IMR-90 (cell line): ENCODE results near the gene NMT1. TPM values are rescaled to one million over a fixed set of nuclear protein-coding genes. Genes with fewer than 3 reads are reported as not detected.

ENCODE experiments used
- ATAC-seq: fragments of 200-7000 bp; cut with Tn5 transposase; 2 replicates; pipeline ENCODE4 v1.9.1; 2020; ENCODE audit warnings: low read depth, mild to moderate bottlenecking, moderate library complexity
- BruUV-seq: library from RNA; stranded (reverse); fragments of 400-500 nt; replicated peaks from 2 replicates; lab custom pipeline; 2021; lab: Mats Ljungman, UMichigan
- CTCF ChIA-PET: fragments of 300-600 bp; formaldehyde crosslinking; extraction: SDS; loops from one replicate; lab custom pipeline; 2021; ENCODE audit warnings: antibody characterized with exemption; lab: Yijun Ruan, JAX
- POLR2A ChIA-PET: fragments of 300-600 bp; sonication (Branson Sonifier 250); formaldehyde crosslinking; loops from one replicate; lab custom pipeline; 2022; ENCODE audit warnings: antibody characterized with exemption; ENCODE audit not compliant: unreplicated experiment; lab: Charles Lee
- DNase-seq: peaks from one replicate; pipeline ENCODE4 v3.0.0; 2013
- H2AFZ ChIP-seq: replicated peaks from 2 replicates; pipeline ENCODE3; 2013; ENCODE audit warnings: low read length, mild to moderate bottlenecking; ENCODE audit not compliant: poor library complexity
- H2AK5ac ChIP-seq: 2 replicates; pipeline ENCODE4 v1.6.1; 2013; ENCODE audit warnings: low read depth, low read length, inconsistent platforms
- H2AK9ac ChIP-seq: replicated peaks from 2 replicates; pipeline ENCODE3; 2013; ENCODE audit warnings: mild to moderate bottlenecking, low read depth, low read length, moderate library complexity; ENCODE audit not compliant: poor library complexity
- H2BK120ac ChIP-seq: 2 replicates; pipeline ENCODE4 v1.6.1; 2013; ENCODE audit warnings: low read depth, low read length, inconsistent platforms
- H2BK15ac ChIP-seq: 3 replicates; pipeline ENCODE4 v1.6.1; 2013; ENCODE audit warnings: low read depth, low read length, inconsistent platforms
- H2BK20ac ChIP-seq: 2 replicates; pipeline ENCODE4 v1.6.1; 2013; ENCODE audit warnings: low read depth, mild to moderate bottlenecking, inconsistent platforms, low read length, moderate library complexity
- H2BK5ac ChIP-seq: 2 replicates; pipeline ENCODE4 v1.6.1; 2013; ENCODE audit warnings: mild to moderate bottlenecking, low read depth, low read length, inconsistent platforms; ENCODE audit not compliant: poor library complexity, severe bottlenecking
- H3K14ac ChIP-seq: replicated peaks from 2 replicates; pipeline ENCODE4 v1.6.1; 2013; ENCODE audit warnings: low read depth, low read length, inconsistent platforms
- H3K18ac ChIP-seq: 2 replicates; pipeline ENCODE4 v1.6.1; 2013; ENCODE audit warnings: low read depth, low read length, control low read depth
- H3K23ac ChIP-seq: 2 replicates; pipeline ENCODE4 v1.6.1; 2013; ENCODE audit warnings: low read depth, low read length, inconsistent platforms
- H3K27ac ChIP-seq: 2 replicates; pipeline ENCODE4 v1.5.1; 2013; ENCODE audit warnings: mild to moderate bottlenecking, control low read depth, low read length; ENCODE audit not compliant: insufficient read depth
- H3K27me3 ChIP-seq: 2 replicates; pipeline ENCODE4 v1.6.1; 2013; ENCODE audit warnings: low read length; ENCODE audit not compliant: control insufficient read depth, insufficient read depth
- H3K36me3 ChIP-seq: 2 replicates; pipeline ENCODE4 v1.6.1; 2013; ENCODE audit warnings: low read length, mixed read lengths; ENCODE audit not compliant: control insufficient read depth, insufficient read depth
- H3K4ac ChIP-seq: 2 replicates; pipeline ENCODE4 v1.6.1; 2013; ENCODE audit warnings: low read depth, low read length, inconsistent platforms
- H3K4me1 ChIP-seq: 2 replicates; pipeline ENCODE4 v1.6.1; 2013; ENCODE audit warnings: low read length, mixed read lengths; ENCODE audit not compliant: control insufficient read depth, insufficient read depth
- H3K4me2 ChIP-seq: 2 replicates; pipeline ENCODE4 v1.6.1; 2013; ENCODE audit warnings: low read depth, mild to moderate bottlenecking, control low read depth, low read length, moderate library complexity
- H3K4me3 ChIP-seq: 2 replicates; pipeline ENCODE4 v1.5.1; 2013; ENCODE audit warnings: low read depth, mild to moderate bottlenecking, control low read depth, low read length, moderate library complexity; ENCODE audit not compliant: insufficient read depth
- H3K56ac ChIP-seq: 2 replicates; pipeline ENCODE4 v1.6.1; 2013; ENCODE audit warnings: low read length, inconsistent platforms; ENCODE audit not compliant: insufficient read depth; ENCODE audit errors: extremely low read depth
- H3K79me1 ChIP-seq, 2 experiments: 2 replicates each; pipeline ENCODE4 v1.6.1; 2013; ENCODE audit warnings: low read length in 2 of 2, inconsistent platforms in 1 of 2, low read depth in 1 of 2
- H3K9ac ChIP-seq: 2 replicates; pipeline ENCODE4 v1.6.1; 2013; ENCODE audit warnings: low read depth, low read length, control low read depth
- H3K9me1 ChIP-seq: 2 replicates; pipeline ENCODE4 v1.6.1; 2013; ENCODE audit warnings: low read length, inconsistent platforms; ENCODE audit not compliant: insufficient read depth
- H3K9me3 ChIP-seq: 2 replicates; pipeline ENCODE4 v1.6.1; 2013; ENCODE audit warnings: low read length; ENCODE audit not compliant: control insufficient read depth, insufficient read depth
- H4K20me1 ChIP-seq: 2 replicates; pipeline ENCODE4 v1.6.1; 2013; ENCODE audit warnings: low read length, inconsistent platforms; ENCODE audit not compliant: insufficient read depth
- H4K5ac ChIP-seq: 2 replicates; pipeline ENCODE4 v1.6.1; 2013; ENCODE audit warnings: mild to moderate bottlenecking, low read depth, low read length, control low read depth
- H4K8ac ChIP-seq, 2 experiments: 2 replicates each; pipeline ENCODE4 v1.6.1; 2013; ENCODE audit warnings: low read depth in 2 of 2, low read length in 2 of 2, control low read depth in 1 of 2, inconsistent platforms in 1 of 2
- H4K91ac ChIP-seq: 2 replicates; pipeline ENCODE4 v1.6.1; 2013; ENCODE audit warnings: low read depth, low read length, inconsistent platforms; ENCODE audit not compliant: insufficient read depth
- MXI1 ChIP-seq: IDR thresholded peaks from 2 replicates; pipeline ENCODE4 v1.6.1; 2012; ENCODE audit warnings: low read depth, mild to moderate bottlenecking, low read length, moderate library complexity, borderline replicate concordance
- NFE2L2 ChIP-seq: fragments of 150-350 bp; IDR thresholded peaks from 2 replicates; pipeline ENCODE4 v1.6.1; 2016; ENCODE audit warnings: low read depth, mild to moderate bottlenecking, low read length
- WGBS, 2 experiments: methylation state at CpG; one replicate each; pipeline versions ENCODE4 v1.1.5 to v1.1.7; 2013; ENCODE audit warnings: missing lambda C conversion rate in 2 of 2; ENCODE audit not compliant: insufficient read length in 1 of 2; ENCODE audit errors: extremely low coverage in 2 of 2; 5-methylcytosine and 5-hydroxymethylcytosine counted together
- dilution Hi-C: fragments of 300-500 bp; cut with HindIII; formaldehyde crosslinking; loops from one replicate; pipeline ENCODE4 v1.14.3; 2018; ENCODE audit warnings: low sequenced_read_pairs; ENCODE audit not compliant: unreplicated experiment
- in situ Hi-C: fragments of 300-500 bp; cut with MboI; formaldehyde crosslinking; loops from 3 replicates; pipeline ENCODE4 v1.14.3; 2019; ENCODE audit warnings: low sequenced_read_pairs, inconsistent platforms, mixed read lengths
- intact Hi-C: fragments of 100-400 bp; cut with micrococcal nuclease; formaldehyde crosslinking; loops from 2 replicates; pipeline ENCODE4 v1.10.0; 2022
- polyA plus RNA-seq, 3 experiments: library from polyadenylated mRNA; depleted of rRNA; stranded (reverse); fragments of >200 nt; gene quantifications; 2 replicates each; pipeline ENCODE4 v1.2.3, GENCODE V29; 2012; ENCODE audit warnings: low replicate concordance in 1 of 3
- total RNA-seq: library from RNA; depleted of rRNA; stranded (reverse); fragments of >200 nt; gene quantifications from 2 replicates; pipeline ENCODE4 v1.2.3, GENCODE V29; 2012
- TF ChIP-seq, protein P1 (sequence below): conservative IDR thresholded peaks from 2 replicates; pipeline ENCODE4 v1.5.1; 2012; ENCODE audit warnings: mild to moderate bottlenecking, low read depth, low read length, improper control_type of control experiment

NMT1 gene
- total and polyA plus RNA-seq, 2 of the 4 experiments (the other 2 are of a cell fraction), result 38.0 to 60.6 TPM

DNA sequence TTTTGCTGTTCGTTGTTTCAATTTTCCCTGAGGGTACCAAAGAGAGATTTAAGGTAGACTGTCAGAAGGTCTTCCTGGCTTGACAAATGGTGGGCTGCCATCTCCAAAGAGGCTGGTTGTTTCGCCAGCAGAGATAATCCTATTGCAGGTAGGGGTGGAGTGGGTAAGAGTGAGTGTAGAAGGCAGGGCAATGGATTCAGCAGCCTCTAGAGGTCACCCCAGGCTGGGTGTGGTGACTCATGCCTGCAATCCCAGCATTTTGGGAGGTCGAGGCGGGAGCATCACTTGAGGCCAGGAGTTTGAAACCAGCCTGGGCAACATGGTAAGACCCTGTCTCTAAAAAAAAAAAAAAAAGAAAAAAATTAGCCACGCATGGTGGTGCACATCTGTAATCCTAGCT, 44.3 kb upstream of the NMT1 start:
- dilution Hi-C loops, result no loop called here

More for the DNA sequence above, 44.3 kb upstream of the NMT1 start:
- H3K4me1 ChIP-seq, result peaks cover 31% of the 10 kb centered on the region
- H3K4me3 ChIP-seq, result no peak overlapping the region
- no peaks in the 10 kb centered on the region; the same call in 1 of the 2 replicates for H3K9me1 ChIP-seq
- no peaks in the 10 kb centered on the region for H3K9me3 ChIP-seq
- H3K23ac ChIP-seq, result no peak overlapping the region
- no peak overlapping the region for H3K18ac ChIP-seq
- DNase-seq (no peak), ATAC-seq (no peak)
- no peaks in the 10 kb centered on the region for H3K79me1 ChIP-seq
- no peak overlapping the region for H4K5ac ChIP-seq
- H3K56ac ChIP-seq, result no peak overlapping the region
- H3K36me3 ChIP-seq, result no peaks in the 10 kb centered on the region
- no peak overlapping the region for H3K14ac ChIP-seq
- TF ChIP-seq, protein P1, sequence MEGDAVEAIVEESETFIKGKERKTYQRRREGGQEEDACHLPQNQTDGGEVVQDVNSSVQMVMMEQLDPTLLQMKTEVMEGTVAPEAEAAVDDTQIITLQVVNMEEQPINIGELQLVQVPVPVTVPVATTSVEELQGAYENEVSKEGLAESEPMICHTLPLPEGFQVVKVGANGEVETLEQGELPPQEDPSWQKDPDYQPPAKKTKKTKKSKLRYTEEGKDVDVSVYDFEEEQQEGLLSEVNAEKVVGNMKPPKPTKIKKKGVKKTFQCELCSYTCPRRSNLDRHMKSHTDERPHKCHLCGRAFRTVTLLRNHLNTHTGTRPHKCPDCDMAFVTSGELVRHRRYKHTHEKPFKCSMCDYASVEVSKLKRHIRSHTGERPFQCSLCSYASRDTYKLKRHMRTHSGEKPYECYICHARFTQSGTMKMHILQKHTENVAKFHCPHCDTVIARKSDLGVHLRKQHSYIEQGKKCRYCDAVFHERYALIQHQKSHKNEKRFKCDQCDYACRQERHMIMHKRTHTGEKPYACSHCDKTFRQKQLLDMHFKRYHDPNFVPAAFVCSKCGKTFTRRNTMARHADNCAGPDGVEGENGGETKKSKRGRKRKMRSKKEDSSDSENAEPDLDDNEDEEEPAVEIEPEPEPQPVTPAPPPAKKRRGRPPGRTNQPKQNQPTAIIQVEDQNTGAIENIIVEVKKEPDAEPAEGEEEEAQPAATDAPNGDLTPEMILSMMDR, result peak; percentile 20; the same call in 1 of the 2 replicates
- TF ChIP-seq NFE2L2, result no peak
- TF ChIP-seq MXI1, result no peak
- no peaks in the 10 kb centered on the region for H4K20me1 ChIP-seq
- H3K27ac ChIP-seq, result no peak overlapping the region
- ChIA-PET CTCF (interaction anchor here (0.6 kb wide), 1 partner anchor 10 kb away, joined by 4 read pairs; no protein-coding TSS in a partner anchor), POLR2A (no interaction called here)
- H2AK5ac ChIP-seq, result no peak overlapping the region
- BruUV-seq, result no TSS peak
- in situ Hi-C loops, result no loop called here
- no peak overlapping the region for H2BK15ac ChIP-seq
- H4K91ac ChIP-seq, result no peak overlapping the region
- no peak overlapping the region for H4K8ac ChIP-seq
- intact Hi-C loops, result no loop called here
- H3K27me3 ChIP-seq, result peaks cover 4% of the 10 kb centered on the region; the same call in 1 of the 2 replicates
- H3K4me2 ChIP-seq, result no peak overlapping the region
- no peak overlapping the region for H2BK5ac ChIP-seq
- no peak overlapping the region for H2AK9ac ChIP-seq
- H2BK120ac ChIP-seq, result no peak overlapping the region
- H2BK20ac ChIP-seq, result no peak overlapping the region
- no peak overlapping the region for H2AFZ ChIP-seq
- no peak overlapping the region for H3K9ac ChIP-seq
- no peak overlapping the region for H3K4ac ChIP-seq
- no CpG with 5 or more reads among the region's 5 CpGs for WGBS, 2 experiments
